Sigmoid colon (tissue), 4 donors: ENCODE results near the gene HHIPL1.

Source experiments
- EP300 ChIP-seq, 4 donors: sonication (generic); formaldehyde crosslinking; IDR thresholded peaks; one replicate each; pipeline ENCODE4 v1.6.1; 2017; ENCODE audit warnings: antibody characterized with exemption in 4 of 4
- TF ChIP-seq, protein P1 (sequence below), 4 experiments: fragments of 450-650 bp in 3 of 4; fragments of 200-600 bp in 1 of 4; IDR thresholded peaks; one replicate each; pipeline ENCODE4 v1.5.1; 2016 to 2019; ENCODE audit warnings: antibody characterized with exemption in 4 of 4, mild to moderate bottlenecking in 3 of 4, moderate library complexity in 2 of 4

DNA sequence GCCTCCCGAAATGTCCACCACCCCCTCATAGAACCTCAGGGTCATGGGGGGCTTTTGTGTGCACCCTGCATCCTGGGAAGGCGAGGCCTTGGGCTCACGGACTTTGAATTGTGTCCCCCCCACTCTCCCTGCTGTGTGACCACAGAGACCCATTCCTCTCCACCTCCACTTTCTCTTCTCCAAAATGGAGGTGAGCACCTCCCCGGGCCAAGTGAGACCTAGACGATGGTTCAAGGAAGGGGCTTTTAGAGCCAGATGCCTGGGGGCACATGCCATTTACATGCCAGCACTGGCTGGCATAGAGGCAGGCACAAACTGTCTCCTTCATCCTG, 72.7 kb downstream of the HHIPL1 start:
- TF ChIP-seq, protein P1, sequence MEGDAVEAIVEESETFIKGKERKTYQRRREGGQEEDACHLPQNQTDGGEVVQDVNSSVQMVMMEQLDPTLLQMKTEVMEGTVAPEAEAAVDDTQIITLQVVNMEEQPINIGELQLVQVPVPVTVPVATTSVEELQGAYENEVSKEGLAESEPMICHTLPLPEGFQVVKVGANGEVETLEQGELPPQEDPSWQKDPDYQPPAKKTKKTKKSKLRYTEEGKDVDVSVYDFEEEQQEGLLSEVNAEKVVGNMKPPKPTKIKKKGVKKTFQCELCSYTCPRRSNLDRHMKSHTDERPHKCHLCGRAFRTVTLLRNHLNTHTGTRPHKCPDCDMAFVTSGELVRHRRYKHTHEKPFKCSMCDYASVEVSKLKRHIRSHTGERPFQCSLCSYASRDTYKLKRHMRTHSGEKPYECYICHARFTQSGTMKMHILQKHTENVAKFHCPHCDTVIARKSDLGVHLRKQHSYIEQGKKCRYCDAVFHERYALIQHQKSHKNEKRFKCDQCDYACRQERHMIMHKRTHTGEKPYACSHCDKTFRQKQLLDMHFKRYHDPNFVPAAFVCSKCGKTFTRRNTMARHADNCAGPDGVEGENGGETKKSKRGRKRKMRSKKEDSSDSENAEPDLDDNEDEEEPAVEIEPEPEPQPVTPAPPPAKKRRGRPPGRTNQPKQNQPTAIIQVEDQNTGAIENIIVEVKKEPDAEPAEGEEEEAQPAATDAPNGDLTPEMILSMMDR (IDR thresholded peaks at IDR 0.05) = no peak
- no peak for TF ChIP-seq EP300 (IDR thresholded peaks at IDR 0.05)
